Activated T-cell treated with anti-CD3 and anti-CD28 coated beads, Interleukin-2, amount 50 U/mL, for 1 hour (primary cell): ENCODE data around the gene PPP4R3A.
"Not testable (repeated sequence)": the region's sequence is repeated elsewhere in the genome, so short reads cannot be mapped to it uniquely, and the experiment has no call there.

ENCODE experiments used
- DNase-seq: peaks from one replicate; pipeline ENCODE4 v3.0.0-alpha.2; 2020

Gene PPP4R3A

GRCh38 chr14:91510171-91511042, at the start of gene PPP4R3A:
Gene PPP4R3A (minus strand): TSS chr14:91510310. CDS start chr14:91509647, 663 bp downstream.
- peak; percentile 93 for DNase-seq

- no peak for DNase-seq
Observed at GRCh38 chr14:91555531-91555930, 45.4 kb upstream of the PPP4R3A start.

- no peak for DNase-seq
Observed at GRCh38 chr14:91554535-91555332, 44.6 kb upstream of the PPP4R3A start.

GRCh38 chr14:91548108-91548507, 38.0 kb upstream of the PPP4R3A start:
- no peak for DNase-seq

- DNase-seq, result no peak
Observed at GRCh38 chr14:91545946-91546716, 36.0 kb upstream of the PPP4R3A start.

- no peak for DNase-seq
Observed at GRCh38 chr14:91545204-91545603, 35.1 kb upstream of the PPP4R3A start.

GRCh38 chr14:91536327-91536726, 26.2 kb upstream of the PPP4R3A start:
- DNase-seq, result no peak

GRCh38 chr14:91534059-91534458, 23.9 kb upstream of the PPP4R3A start:
- not testable (repeated sequence) for DNase-seq

GRCh38 chr14:91533623-91534022, 23.5 kb upstream of the PPP4R3A start:
- no peak for DNase-seq

GRCh38 chr14:91523972-91524371, 13.9 kb upstream of the PPP4R3A start:
- DNase-seq, result no peak

- DNase-seq, result no peak
Observed at GRCh38 chr14:91521061-91521640, 11.0 kb upstream of the PPP4R3A start.

GRCh38 chr14:91520138-91520537, 10.0 kb upstream of the PPP4R3A start:
- no peak for DNase-seq

- no peak for DNase-seq
Observed at GRCh38 chr14:91519239-91520036, 9.3 kb upstream of the PPP4R3A start.

GRCh38 chr14:91516663-91517388, 6.7 kb upstream of the PPP4R3A start:
- DNase-seq, result no peak

GRCh38 chr14:91515979-91516378, 5.9 kb upstream of the PPP4R3A start:
- DNase-seq, result no peak

GRCh38 chr14:91511043-91511383, 903 bp upstream of the PPP4R3A start:
- no peak for DNase-seq

GRCh38 chr14:91509878-91510170, 286 bp downstream of the PPP4R3A start:
- DNase-seq, result no peak

- no peak for DNase-seq
Observed at GRCh38 chr14:91509083-91509877, 830 bp downstream of the PPP4R3A start.

- DNase-seq, result no peak
Observed at GRCh38 chr14:91508105-91508504, 2.0 kb downstream of the PPP4R3A start.

GRCh38 chr14:91506226-91506625, 3.9 kb downstream of the PPP4R3A start:
- DNase-seq, result no peak
